Activated naive CD4-positive, alpha-beta T cell treated with anti-CD3 and anti-CD28 coated beads, Interleukin-2, amount 10 ng/mL, durations not matched to agents 7 days and 5 days (primary cell): ENCODE results near the gene SHMT2.

Experiments
- CTCF ChIA-PET: fragments of 350-600 bp; sonication (Branson Sonifier 250); formaldehyde crosslinking; loops from one replicate; lab custom pipeline; 2021; ENCODE audit warnings: antibody characterized with exemption; lab: Charles Lee
- DNase-seq: peaks from one replicate; pipeline ENCODE4 v3.0.0-alpha.2; 2020
- H3K27ac Mint-ChIP-seq: one replicate; pipeline ENCODE4 v1.8.0; 2021; ENCODE audit warnings: mild to moderate bottlenecking, moderate library complexity, mixed read lengths
- H3K27me3 Mint-ChIP-seq: one replicate; pipeline ENCODE4 v1.8.0; 2021; ENCODE audit warnings: mild to moderate bottlenecking, mixed read lengths
- H3K36me3 Mint-ChIP-seq: one replicate; pipeline ENCODE4 v1.8.0; 2021; ENCODE audit warnings: mixed read lengths
- H3K4me1 Mint-ChIP-seq: one replicate; pipeline ENCODE4 v1.8.0; 2021; ENCODE audit warnings: mixed read lengths
- H3K4me3 Mint-ChIP-seq: one replicate; pipeline ENCODE4 v1.8.0; 2021; ENCODE audit warnings: mild to moderate bottlenecking, moderate library complexity, mixed read lengths
- H3K9me3 Mint-ChIP-seq: one replicate; pipeline ENCODE4 v1.8.0; 2021; ENCODE audit warnings: mixed read lengths

SHMT2 gene

GRCh38 chr12:57239587-57240065 is 10.1 kb downstream of the SHMT2 start:
- CTCF ChIA-PET: interaction anchor here (0.8 to 11.9 kb wide), 9 partner anchors 11 to 218 kb away, joined by 3 to 318 read pairs (median 3); partner anchors contain the start of genes NXPH4, SHMT2 and STAC3
- Mint-ChIP-seq H3K4me3 (peak overlapping the region; percentile 95), H3K27ac (peak overlapping the region; percentile 38), H3K27me3 (peaks cover 95% of the 10 kb centered on the region), H3K4me1 (peaks cover 83% of the 10 kb centered on the region), H3K36me3 (peaks cover 12% of the 10 kb centered on the region), H3K9me3 (no peaks in the 10 kb centered on the region)
- no peak for DNase-seq

GRCh38 chr12:57240066-57240921 is 10.8 kb downstream of the SHMT2 start:
- Mint-ChIP-seq H3K9me3 (no peaks in the 10 kb centered on the region), H3K36me3 (peaks cover 9% of the 10 kb centered on the region), H3K4me1 (peaks cover 82% of the 10 kb centered on the region), H3K27ac (peak overlapping the region; percentile 84), H3K27me3 (peaks cover 98% of the 10 kb centered on the region), H3K4me3 (peak overlapping the region; percentile 95)
- CTCF ChIA-PET: interaction anchor here (0.5 to 11.9 kb wide), 10 partner anchors 11 to 192 kb away, joined by 3 to 318 read pairs (median 4); partner anchors contain the start of genes LRP1, NXPH4, SHMT2 and STAC3
- peak; percentile 76 for DNase-seq

GRCh38 chr12:57240926-57241401 is 11.5 kb downstream of the SHMT2 start:
- peaks cover 6% of the 10 kb centered on the region for H3K36me3 Mint-ChIP-seq
- peak overlapping the region; percentile 95 for H3K4me3 Mint-ChIP-seq
- CTCF ChIA-PET: interaction anchor here (0.8 to 11.9 kb wide), 8 partner anchors 13 to 193 kb away, joined by 3 to 318 read pairs (median 5); partner anchors contain the start of genes LRP1, NXPH4 and SHMT2
- H3K27me3 Mint-ChIP-seq: peaks cover 91% of the 10 kb centered on the region
- peak overlapping the region; percentile 37 for H3K27ac Mint-ChIP-seq
- peaks cover 77% of the 10 kb centered on the region for H3K4me1 Mint-ChIP-seq
- H3K9me3 Mint-ChIP-seq: no peaks in the 10 kb centered on the region
- DNase-seq: no peak

GRCh38 chr12:57241402-57242310 is 12.1 kb downstream of the SHMT2 start:
- Mint-ChIP-seq H3K9me3 (no peaks in the 10 kb centered on the region), H3K4me1 (peaks cover 71% of the 10 kb centered on the region), H3K27ac (no peak overlapping the region), H3K4me3 (peak overlapping the region; percentile 66), H3K27me3 (peaks cover 84% of the 10 kb centered on the region), H3K36me3 (peaks cover 7% of the 10 kb centered on the region)
- CTCF ChIA-PET: interaction anchor here (0.8 to 11.9 kb wide), 13 partner anchors 10 to 214 kb away, joined by 3 to 318 read pairs (median 7); partner anchors contain the start of genes INHBE, LRP1, NXPH4 and SHMT2
- DNase-seq: no peak

- H3K4me3 Mint-ChIP-seq: peak overlapping the region; percentile 66
- CTCF ChIA-PET: interaction anchor here (0.8 to 11.9 kb wide), 19 partner anchors 9 to 213 kb away, joined by 3 to 318 read pairs (median 4); partner anchors contain the start of genes INHBE, LRP1, NXPH4 and SHMT2
- H3K27ac Mint-ChIP-seq: no peak overlapping the region
- H3K4me1 Mint-ChIP-seq: peaks cover 65% of the 10 kb centered on the region
- H3K9me3 Mint-ChIP-seq: no peaks in the 10 kb centered on the region
- DNase-seq: no peak
- peaks cover 78% of the 10 kb centered on the region for H3K27me3 Mint-ChIP-seq
- peaks cover 8% of the 10 kb centered on the region for H3K36me3 Mint-ChIP-seq
Observed at GRCh38 chr12:57242329-57242690, 12.8 kb downstream of the SHMT2 start.

GRCh38 chr12:57242691-57243454 is 13.4 kb downstream of the SHMT2 start:
- peaks cover 72% of the 10 kb centered on the region for H3K27me3 Mint-ChIP-seq
- DNase-seq: peak; percentile 74
- no peak overlapping the region for H3K27ac Mint-ChIP-seq
- H3K9me3 Mint-ChIP-seq: no peaks in the 10 kb centered on the region
- peak overlapping the region; percentile 66 for H3K4me3 Mint-ChIP-seq
- peaks cover 59% of the 10 kb centered on the region for H3K4me1 Mint-ChIP-seq
- CTCF ChIA-PET: interaction anchor here (0.6 to 11.9 kb wide), 19 partner anchors 9 to 347 kb away, joined by 3 to 318 read pairs (median 4); partner anchors contain the start of genes INHBE, LRP1, NXPH4 and SHMT2
- H3K36me3 Mint-ChIP-seq: peaks cover 4% of the 10 kb centered on the region

- Mint-ChIP-seq H3K4me3 (peak overlapping the region; percentile 66), H3K36me3 (peaks cover 4% of the 10 kb centered on the region), H3K27me3 (peaks cover 64% of the 10 kb centered on the region), H3K27ac (peak overlapping the region; percentile 10), H3K9me3 (no peaks in the 10 kb centered on the region), H3K4me1 (peaks cover 53% of the 10 kb centered on the region)
- peak; percentile 91 for DNase-seq
- CTCF ChIA-PET: interaction anchor here (0.6 to 11.9 kb wide), 14 partner anchors 8 to 346 kb away, joined by 3 to 318 read pairs (median 6); partner anchors contain the start of genes INHBE, NXPH4, SHMT2 and STAC3
Observed at GRCh38 chr12:57243521-57244311, 14.2 kb downstream of the SHMT2 start.

- CTCF ChIA-PET: interaction anchor here (1.5 to 11.9 kb wide), 5 partner anchors 17 to 151 kb away, joined by 5 to 318 read pairs (median 7); partner anchors contain the start of genes NXPH4 and SHMT2
- peaks cover 58% of the 10 kb centered on the region for H3K27me3 Mint-ChIP-seq
- peaks cover 54% of the 10 kb centered on the region for H3K4me1 Mint-ChIP-seq
- peaks cover 4% of the 10 kb centered on the region for H3K36me3 Mint-ChIP-seq
- peak overlapping the region; percentile 66 for H3K4me3 Mint-ChIP-seq
- no peak overlapping the region for H3K27ac Mint-ChIP-seq
- no peaks in the 10 kb centered on the region for H3K9me3 Mint-ChIP-seq
- no peak for DNase-seq
Observed at GRCh38 chr12:57244312-57244696, 14.8 kb downstream of the SHMT2 start.

- Mint-ChIP-seq H3K36me3 (peaks cover 2% of the 10 kb centered on the region), H3K27ac (no peak overlapping the region), H3K4me3 (no peak overlapping the region), H3K4me1 (peaks cover 30% of the 10 kb centered on the region), H3K27me3 (peaks cover 31% of the 10 kb centered on the region), H3K9me3 (no peaks in the 10 kb centered on the region)
- DNase-seq: no peak
- CTCF ChIA-PET: interaction anchor here (1.4 to 11.9 kb wide), 3 partner anchors 18 to 206 kb away, joined by 7 to 318 read pairs (median 7); partner anchors contain the start of genes NXPH4 and SHMT2
Observed at GRCh38 chr12:57247041-57247440, 17.5 kb downstream of the SHMT2 start.

GRCh38 chr12:57248934-57249742 is 19.6 kb downstream of the SHMT2 start:
- Mint-ChIP-seq H3K36me3 (peaks cover 2% of the 10 kb centered on the region), H3K27ac (no peak overlapping the region), H3K27me3 (peaks cover 10% of the 10 kb centered on the region), H3K9me3 (no peaks in the 10 kb centered on the region), H3K4me3 (peak overlapping the region; percentile 19), H3K4me1 (peaks cover 11% of the 10 kb centered on the region)
- no peak for DNase-seq
- CTCF ChIA-PET: interaction anchor here (1.1 to 4.6 kb wide), 8 partner anchors 9 to 210 kb away, joined by 3 to 21 read pairs (median 6); partner anchors contain the start of gene GLI1

GRCh38 chr12:57250541-57250940 is 21.0 kb downstream of the SHMT2 start:
- H3K9me3 Mint-ChIP-seq: no peaks in the 10 kb centered on the region
- H3K4me1 Mint-ChIP-seq: peaks cover 10% of the 10 kb centered on the region
- CTCF ChIA-PET: interaction anchor here (0.9 to 4.6 kb wide), 7 partner anchors 8 to 202 kb away, joined by 3 to 21 read pairs (median 8); no protein-coding TSS in a partner anchor
- peaks cover 4% of the 10 kb centered on the region for H3K36me3 Mint-ChIP-seq
- no peaks in the 10 kb centered on the region for H3K27me3 Mint-ChIP-seq
- H3K4me3 Mint-ChIP-seq: no peak overlapping the region
- H3K27ac Mint-ChIP-seq: no peak overlapping the region
- DNase-seq: no peak
